ENCODE results near the gene DCHS2. TPM values are rescaled to one million over a fixed set of nuclear protein-coding genes. Genes with fewer than 3 reads are reported as not detected.

DCHS2 gene
- polyA plus RNA-seq, 3 donors: not detected

DNA sequence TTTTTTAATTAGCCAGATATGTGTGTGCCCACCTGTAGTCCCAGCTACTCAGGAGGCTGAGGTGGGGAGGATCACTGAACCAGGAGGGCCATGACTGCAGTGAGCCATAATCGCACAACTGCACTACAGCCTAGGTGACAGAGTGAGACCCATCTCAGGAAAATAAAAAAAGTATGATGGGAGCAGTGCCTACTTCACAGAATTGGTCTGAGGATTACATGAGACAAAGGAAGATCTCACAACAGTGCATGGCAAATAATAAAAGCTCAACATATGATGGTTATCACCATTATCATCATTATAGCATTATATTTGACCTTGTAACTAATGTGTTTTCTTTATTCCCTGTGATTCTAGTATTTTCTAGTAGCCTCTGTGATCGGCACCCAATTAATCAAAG is 19.9 kb upstream of the DCHS2 start:
- no peak overlapping the region for H3K4me3 Mint-ChIP-seq
- no peak overlapping the region for H3K4me2 ChIP-seq (replicated peaks; ENCODE audit: extremely low read depth, low read length, poor library complexity, severe bottlenecking)
- no peaks in the 10 kb centered on the region for H3K79me2 ChIP-seq (ENCODE audit: insufficient read depth, low read length)
- H3K27ac Mint-ChIP-seq: no peak overlapping the region
- H3K9ac ChIP-seq (ENCODE audit: insufficient read depth, low read length, poor library complexity, severe bottlenecking): no peak overlapping the region
- peaks cover 0 to 7% (median 2%) of the 10 kb centered on the region in 3 donors for H3K27me3 Mint-ChIP-seq (ENCODE audit: low read depth in 3 of 3)
- DNase-seq: no peak
- no peaks in the 10 kb centered on the region for H3K36me3 ChIP-seq (replicated peaks in 1 of 2; ENCODE audit: control insufficient read depth in 1 of 2, insufficient read depth in 2 of 2, low read length in 2 of 2)
- peaks cover 0 to 5% (median 2%) of the 10 kb centered on the region in 7 donors for H3K9me3 Mint-ChIP-seq
- TF ChIP-seq CTCF (IDR thresholded peaks at IDR 0.05): no peak
- H4K20me1 ChIP-seq (ENCODE audit: insufficient read depth, low read length): no peaks in the 10 kb centered on the region
- H3K9me3 ChIP-seq (replicated peaks in 1 of 2; ENCODE audit: control insufficient read depth in 1 of 2, insufficient read depth in 1 of 2, low read length in 2 of 2): no peaks in the 10 kb centered on the region
- H3K4me1 Mint-ChIP-seq: no peaks in the 10 kb centered on the region
- H3K4me3 ChIP-seq (replicated peaks in 1 of 3; ENCODE audit: low read depth in 2 of 3, low read length in 3 of 3): no peak overlapping the region
- peaks cover 2 to 3% of the 10 kb centered on the region in 2 donors for H3K27me3 ChIP-seq (ENCODE audit: control insufficient read depth in 2 of 2, insufficient read depth in 2 of 2, low read length in 2 of 2)
- intact Hi-C loops (cut with micrococcal nuclease): no loop called here
- no peak overlapping the region for H3K27ac ChIP-seq (ENCODE audit: low read depth in 1 of 2, low read length in 2 of 2)
- WGBS (ENCODE audit: insufficient coverage): 63% methylated on average over 2 of the region's 2 CpGs
- H3K4me1 ChIP-seq (ENCODE audit: control insufficient read depth in 1 of 2, insufficient read depth in 2 of 2, low read length in 2 of 2): no peaks in the 10 kb centered on the region
- H2AFZ ChIP-seq (ENCODE audit: insufficient read depth, low read depth, low read length, poor library complexity, severe bottlenecking): no peak overlapping the region
- no peaks in the 10 kb centered on the region for H3K36me3 Mint-ChIP-seq

DNA sequence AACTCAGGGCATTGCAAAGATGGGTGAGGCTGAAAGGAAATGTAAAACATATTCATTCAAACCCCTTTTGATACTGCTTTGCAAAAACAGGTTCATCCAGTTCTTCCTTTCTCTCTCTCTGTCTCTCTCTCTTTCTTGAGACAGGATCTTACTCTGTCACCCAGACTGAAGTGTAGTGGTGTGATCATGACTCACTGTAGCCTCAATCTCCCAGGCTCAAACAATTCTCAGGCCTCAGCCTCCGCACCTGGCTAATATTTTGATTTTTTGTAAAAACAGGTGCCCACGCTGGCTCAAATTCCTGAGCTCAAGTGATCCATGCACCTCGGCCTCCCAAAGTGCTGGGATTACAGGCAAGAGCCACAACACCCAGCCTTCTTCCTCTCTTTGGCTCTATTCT is 15.6 kb upstream of the DCHS2 start:
- no peak overlapping the region for H3K4me3 Mint-ChIP-seq
- no peaks in the 10 kb centered on the region for H3K4me1 Mint-ChIP-seq
- no peak for TF ChIP-seq CTCF (IDR thresholded peaks at IDR 0.05)
- Histone ChIP-seq H3K9me3 (replicated peaks in 1 of 2; ENCODE audit: control insufficient read depth in 1 of 2, insufficient read depth in 1 of 2, low read length in 2 of 2) (no peaks in the 10 kb centered on the region), H3K4me3 (replicated peaks in 1 of 3; ENCODE audit: low read depth in 2 of 3, low read length in 3 of 3) (no peak overlapping the region), H3K9ac (ENCODE audit: insufficient read depth, low read length, poor library complexity, severe bottlenecking) (no peak overlapping the region), H3K36me3 (replicated peaks in 1 of 2; ENCODE audit: control insufficient read depth in 1 of 2, insufficient read depth in 2 of 2, low read length in 2 of 2) (no peaks in the 10 kb centered on the region), H3K79me2 (ENCODE audit: insufficient read depth, low read length) (no peaks in the 10 kb centered on the region), H3K4me2 (replicated peaks; ENCODE audit: extremely low read depth, low read length, poor library complexity, severe bottlenecking) (no peak overlapping the region), H3K27me3 (ENCODE audit: control insufficient read depth in 2 of 2, insufficient read depth in 2 of 2, low read length in 2 of 2) (peaks cover 0 to 4% of the 10 kb centered on the region in 2 donors), H3K27ac (ENCODE audit: low read depth in 1 of 2, low read length in 2 of 2) (no peak overlapping the region), H4K20me1 (ENCODE audit: insufficient read depth, low read length) (no peaks in the 10 kb centered on the region), H3K4me1 (ENCODE audit: control insufficient read depth in 1 of 2, insufficient read depth in 2 of 2, low read length in 2 of 2) (no peaks in the 10 kb centered on the region), H2AFZ (ENCODE audit: insufficient read depth, low read depth, low read length, poor library complexity, severe bottlenecking) (no peak overlapping the region)
- H3K36me3 Mint-ChIP-seq: no peaks in the 10 kb centered on the region
- no peak overlapping the region for H3K27ac Mint-ChIP-seq
- intact Hi-C loops (cut with micrococcal nuclease): no loop called here
- no peak for DNase-seq
- peaks cover 4 to 7% (median 4%) of the 10 kb centered on the region in 3 donors for H3K27me3 Mint-ChIP-seq (ENCODE audit: low read depth in 3 of 3)
- WGBS (ENCODE audit: insufficient coverage): 86% methylated on average over 2 of the region's 3 CpGs
- peaks cover 0 to 2% (median 0%) of the 10 kb centered on the region in 7 donors for H3K9me3 Mint-ChIP-seq

Measured in CD14-positive monocyte (primary cell).